T follicular helper cell (primary cell): Measurements from ENCODE around the gene DRGX.

Source experiments
- DNase-seq: peaks from one replicate; pipeline ENCODE4 v3.0.0-alpha.2; 2020; ENCODE audit warnings: low read depth

Gene DRGX

DNA sequence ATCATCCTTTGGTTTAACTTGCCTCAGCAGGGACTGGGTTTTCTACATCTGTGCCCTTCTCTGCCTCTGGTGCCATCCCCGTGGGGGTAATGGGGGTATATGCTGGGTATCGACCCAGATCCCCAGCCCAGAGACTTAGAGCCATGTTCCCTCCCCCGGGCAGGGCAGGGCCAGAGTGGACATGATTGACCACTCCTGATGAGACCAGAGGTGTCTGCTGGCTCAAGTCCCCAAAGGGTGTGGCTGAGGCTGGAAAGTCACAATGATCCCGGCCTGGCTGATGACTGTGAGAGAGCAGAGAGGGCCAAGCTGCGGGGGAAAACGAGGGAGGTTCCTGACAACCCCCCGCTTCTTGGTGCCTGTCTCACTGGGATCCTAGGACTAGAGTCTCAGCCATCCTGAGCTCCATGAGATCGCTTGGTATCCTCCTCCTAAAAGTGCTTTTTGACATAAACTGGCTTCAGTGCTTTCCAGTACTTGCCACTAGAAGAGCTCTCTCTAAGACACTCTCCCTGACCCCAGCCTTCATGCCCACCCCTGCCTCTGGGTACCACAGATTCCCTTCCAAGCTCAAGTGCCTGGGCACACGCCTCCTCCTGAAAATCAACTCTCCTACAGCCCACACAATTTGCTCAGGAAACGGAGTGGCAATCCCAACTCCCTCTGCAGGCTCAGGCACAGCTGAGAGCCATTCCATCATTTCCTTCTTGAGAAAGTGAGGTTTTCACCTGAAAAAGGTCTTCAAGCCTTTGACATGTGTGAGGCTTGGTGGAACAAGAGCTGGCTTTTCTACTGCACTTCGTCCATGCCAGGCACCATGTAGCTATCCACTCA is 33.9 kb downstream of the DRGX start:
- no peak for DNase-seq

DNA sequence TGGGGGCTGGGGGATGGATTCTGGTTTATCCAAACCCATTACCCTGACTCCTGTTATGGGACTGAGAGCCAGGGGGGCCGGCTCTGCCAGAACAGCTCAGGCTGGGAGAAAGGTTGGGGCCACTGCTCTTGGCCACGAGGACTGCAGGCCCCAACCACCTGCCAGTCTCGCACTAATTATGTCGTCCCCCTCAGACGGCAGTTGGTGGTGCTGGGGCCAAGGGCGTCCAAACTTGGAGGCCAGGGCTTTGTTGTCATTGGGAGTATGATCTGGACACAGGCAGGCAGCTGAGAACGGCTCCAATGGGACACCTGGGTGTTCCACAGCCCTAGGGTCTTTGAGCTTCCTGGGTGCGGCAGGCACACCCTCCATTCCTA is 34.7 kb downstream of the DRGX start:
- DNase-seq = no peak

DNA sequence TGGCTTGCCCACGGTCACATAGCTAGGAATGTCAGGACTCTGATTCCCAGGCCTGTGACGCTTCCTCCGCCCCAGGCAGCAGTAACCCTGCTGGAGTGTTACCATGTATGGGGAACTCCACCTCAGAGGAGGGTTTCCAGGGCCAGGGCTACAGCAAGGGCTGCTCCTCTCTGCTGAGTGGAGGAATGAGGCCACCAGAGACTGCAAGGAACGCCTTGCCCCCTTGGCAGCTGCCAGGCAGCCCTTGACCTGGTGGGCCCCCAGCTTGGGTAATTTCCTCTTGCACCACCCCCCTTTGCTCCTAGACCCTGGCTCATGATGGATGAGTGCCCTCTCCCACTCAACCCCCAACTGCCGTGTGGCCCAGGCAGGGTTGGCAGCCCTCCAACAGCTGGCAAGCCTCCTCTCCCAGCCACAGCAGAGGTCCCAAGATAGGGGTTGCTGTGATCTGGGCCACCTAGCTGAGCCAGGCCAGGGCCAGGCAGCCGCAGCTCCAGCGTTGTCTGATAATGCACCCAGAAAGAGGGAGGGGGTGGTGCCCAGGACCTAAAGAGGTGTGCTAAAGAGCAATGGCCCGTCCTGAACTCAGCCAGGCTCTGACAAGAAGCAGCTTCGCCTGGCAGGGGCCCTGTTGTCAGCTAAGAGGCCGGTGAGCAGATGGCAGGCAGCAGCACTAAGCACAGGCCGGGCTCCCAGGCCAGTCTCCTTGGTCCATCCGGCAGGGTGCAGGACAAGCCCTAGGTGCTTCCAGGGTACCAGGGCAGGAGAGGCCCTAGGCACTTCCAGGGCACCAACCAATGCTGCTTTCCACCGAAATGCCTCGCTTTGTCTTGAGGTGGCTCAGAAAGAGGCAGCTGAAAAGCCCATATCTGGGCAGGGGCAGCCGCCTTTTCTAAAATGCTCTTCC is 35.4 kb downstream of the DRGX start:
- no peak for DNase-seq

DNA sequence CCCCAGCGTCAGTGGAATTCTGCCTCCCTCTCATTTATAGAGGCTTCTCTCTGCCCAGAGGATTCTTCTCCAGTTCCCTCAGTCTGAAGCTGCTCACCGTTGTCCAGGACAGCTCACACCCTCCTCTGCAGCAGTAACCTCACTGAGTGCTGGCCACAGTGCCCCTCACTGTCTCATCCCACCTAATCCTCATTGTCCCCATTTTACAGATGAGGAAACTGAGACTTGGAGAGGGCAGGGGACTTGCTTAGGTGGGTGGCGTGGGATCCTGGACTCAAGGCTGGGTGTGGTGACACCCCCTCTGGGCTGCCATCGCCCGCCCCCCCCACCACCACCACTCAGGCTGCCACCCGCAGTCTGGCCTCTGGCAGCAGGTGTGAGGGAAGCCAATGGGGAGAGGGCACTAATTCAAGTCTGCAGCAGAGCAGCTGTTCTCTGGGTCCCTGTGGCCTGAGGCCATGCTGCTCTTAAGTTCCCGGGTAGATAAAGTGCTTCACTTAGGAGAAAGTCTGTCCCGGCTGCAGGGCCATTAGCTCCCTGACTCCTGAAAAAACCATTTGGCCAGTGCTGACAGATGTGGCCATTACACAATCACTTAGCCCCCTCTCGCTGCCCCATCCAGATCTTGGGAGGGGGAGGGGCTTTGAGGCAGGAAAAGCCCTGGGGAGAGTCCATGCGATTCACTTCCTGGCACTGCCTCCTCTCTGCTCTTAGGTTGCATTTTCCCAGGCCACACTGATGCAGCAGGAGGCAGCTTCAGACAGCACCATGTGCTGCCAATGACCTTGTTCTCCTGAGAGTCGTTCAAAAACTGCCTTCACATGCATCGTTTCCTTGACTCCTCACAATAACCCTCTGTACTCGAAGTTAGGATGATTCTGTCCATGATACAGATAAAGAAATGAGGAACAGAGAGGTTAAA is 36.3 kb downstream of the DRGX start:
- DNase-seq = no peak

DNA sequence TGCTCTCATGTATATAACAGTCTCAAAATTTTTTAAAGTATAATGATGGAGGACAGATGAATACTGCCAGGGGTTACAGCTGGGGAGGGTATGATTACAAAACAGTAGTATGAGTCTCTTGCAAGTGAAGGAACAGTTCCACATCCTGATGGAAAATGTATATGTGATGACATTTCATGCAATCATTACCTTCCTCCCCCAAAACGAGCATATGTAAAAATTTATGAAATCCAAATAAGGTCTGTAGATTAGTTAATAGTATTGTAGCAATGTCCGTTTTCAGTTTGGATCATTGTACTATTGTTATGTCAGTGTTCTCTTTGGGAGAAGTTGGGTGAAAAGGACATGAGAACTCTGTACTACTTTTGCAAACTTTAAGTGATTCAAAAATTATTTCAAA is 38.0 kb downstream of the DRGX start:
- DNase-seq = no peak

DNA sequence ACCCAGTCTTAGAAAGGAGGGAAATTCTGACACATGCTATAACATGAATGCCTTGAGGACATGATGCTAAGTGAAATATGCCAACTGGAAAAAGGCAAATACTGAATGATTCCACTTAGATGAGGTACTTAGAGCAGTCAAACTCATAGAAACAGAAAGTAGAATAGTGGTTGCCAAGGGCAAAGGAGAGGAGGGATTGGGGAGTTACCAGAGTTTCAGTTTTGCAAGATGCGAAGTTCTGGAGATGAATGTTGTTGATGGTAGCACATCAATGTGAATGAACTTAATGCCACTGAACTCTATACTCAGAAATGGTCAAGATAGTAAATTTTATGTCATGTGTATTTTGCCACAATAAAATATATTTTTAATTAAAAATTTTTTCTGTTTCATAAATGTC is 38.9 kb downstream of the DRGX start:
- DNase-seq = no peak

DNA sequence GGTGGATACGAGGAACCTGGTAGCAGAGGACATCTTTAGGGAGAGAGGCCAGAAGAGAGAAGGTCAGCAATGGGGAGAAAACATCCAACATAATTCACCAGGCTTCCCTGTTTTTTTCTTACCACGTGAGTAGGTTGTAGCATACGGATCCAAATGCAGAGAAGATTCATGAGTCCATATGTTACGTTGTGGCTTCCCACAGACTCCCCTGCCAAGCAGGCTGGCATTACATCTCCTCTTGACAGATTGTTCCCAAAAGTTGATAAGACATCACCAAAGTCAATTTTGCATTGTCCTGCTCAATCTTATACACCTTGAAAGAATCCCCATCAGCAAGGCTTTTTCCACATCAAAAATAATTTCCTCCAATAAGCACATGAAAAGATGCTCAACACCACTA is 39.7 kb downstream of the DRGX start:
- no peak for DNase-seq

DNA sequence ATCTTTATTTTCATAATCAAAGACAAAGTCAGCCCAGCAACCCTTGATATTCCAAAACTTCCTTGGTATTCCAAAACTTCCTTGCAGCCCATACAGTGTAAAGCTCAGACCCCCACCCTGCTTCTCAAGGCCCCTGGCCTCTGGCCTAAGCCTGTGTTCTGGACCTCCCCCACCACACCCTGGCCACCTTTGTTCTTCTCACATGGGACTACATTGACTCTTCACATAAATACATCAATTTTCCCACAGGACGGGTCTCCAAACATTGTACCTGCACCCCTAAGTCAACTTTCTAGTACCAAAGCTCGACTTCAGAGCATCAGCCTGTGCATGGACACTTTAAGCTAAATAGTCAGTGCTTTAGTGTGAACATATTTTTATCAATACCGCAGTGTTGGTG is 40.7 kb downstream of the DRGX start:
- DNase-seq = no peak

DNA sequence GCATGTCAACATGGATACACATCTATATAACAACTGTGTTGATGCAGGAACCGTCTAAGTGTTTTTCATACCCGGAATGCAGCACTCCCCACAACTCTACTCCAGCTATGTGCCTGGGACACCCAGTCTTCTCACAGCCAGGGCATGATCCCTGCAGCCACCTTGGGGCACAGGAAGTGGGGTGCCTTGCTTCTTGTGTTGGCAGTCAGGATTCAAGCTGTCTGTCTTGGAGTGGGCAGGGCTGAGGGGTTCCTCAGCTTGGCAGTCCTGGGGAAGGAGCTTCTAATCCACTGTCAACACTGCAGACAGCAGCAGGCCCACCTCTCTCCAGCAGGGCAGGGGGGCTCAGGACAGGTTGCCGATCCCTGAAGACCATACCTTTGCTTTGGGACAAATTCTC is 41.3 kb downstream of the DRGX start:
- DNase-seq = no peak

DNA sequence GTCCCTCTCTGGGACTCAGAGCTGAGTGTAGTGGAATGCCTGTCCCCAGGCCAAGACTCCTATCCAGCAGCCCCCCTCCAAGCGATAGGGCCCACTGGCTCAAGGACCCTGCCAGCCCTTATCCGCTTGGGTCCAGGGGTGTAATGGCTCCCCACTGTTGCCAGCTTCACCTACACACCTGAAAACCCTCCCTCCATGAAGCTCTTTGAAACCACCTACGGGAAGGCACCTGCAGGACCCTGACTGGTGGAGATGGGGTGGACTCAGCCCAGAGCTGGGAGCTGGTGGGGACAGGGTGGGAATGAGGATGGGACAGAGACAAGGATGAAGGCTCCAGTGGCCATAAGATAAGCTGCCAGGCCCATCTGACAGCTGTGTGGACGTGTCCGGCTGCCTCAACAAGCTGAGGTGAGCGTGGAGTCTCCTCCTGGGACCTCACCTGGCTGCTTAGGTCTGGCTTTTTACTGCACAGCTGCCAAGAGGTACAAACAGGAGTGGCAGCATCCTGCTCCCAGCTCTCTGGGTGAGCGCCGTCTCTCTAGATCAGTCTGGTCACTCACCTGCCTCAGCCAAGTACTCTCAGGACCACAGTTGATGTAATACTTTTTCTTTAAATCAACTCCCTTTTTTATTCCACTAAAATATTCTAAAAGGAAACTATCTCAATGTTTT is 41.9 kb downstream of the DRGX start:
- DNase-seq = no peak

DNA sequence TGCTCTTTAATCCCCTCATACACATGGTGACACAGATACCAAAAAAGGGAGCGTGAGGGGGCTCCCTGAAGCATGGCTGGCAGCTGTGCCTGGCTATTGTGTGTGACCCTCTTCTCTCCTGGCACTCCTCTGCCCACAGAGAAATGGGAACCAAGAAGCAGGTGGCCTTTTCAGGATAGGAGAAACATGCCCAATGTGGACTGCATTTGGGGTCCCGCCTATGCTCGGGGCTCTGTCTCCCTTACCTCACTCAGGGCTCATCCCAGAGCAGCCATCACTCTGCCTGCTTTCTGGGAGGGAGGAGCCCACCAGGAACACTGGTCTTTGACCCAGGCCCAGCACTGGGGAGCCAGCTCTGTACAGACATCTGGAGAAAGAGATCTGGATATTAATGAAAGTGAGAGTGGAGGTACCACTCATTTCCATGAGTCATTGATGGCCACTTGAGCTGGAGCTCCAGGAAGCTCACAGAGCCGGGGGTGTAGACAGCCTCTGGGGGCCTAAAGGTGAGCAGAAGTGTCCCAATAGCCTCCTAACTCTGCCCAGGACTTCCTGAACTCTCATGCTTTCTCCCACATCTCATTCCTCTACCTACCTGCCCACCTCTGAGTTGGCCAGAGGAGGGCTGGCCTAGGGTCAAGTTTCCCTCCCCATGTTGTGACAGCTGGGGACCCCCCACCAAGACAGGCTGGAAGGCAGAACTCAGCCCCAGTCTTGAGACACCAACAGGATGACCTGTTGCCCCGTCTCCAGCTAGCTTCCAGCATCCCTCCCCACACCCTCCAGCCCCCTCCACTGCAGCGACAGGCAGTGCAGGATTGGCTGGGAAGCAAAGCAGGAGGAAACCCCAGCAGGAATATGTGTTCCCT is 42.6 kb downstream of the DRGX start:
- no peak for DNase-seq

DNA sequence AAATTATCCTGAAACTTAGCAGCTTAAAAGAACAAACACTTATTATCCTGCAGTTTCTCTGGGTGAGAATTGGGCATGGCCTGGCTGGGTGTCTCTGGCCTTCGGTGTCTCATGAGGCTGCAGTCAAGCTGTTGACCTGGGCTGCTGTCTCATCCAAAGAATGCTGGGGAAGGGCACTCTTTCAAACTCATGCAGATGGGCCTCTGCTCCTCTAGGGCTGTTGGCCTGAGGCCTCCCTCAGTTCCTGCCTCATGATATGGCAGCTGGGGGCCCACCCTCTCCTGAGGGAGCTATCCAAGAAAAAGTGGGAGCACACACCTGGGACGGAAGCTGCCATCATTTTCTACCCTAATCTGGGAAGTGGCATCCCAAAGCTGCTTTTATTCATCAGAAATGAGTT is 43.6 kb downstream of the DRGX start:
- DNase-seq = no peak

DNA sequence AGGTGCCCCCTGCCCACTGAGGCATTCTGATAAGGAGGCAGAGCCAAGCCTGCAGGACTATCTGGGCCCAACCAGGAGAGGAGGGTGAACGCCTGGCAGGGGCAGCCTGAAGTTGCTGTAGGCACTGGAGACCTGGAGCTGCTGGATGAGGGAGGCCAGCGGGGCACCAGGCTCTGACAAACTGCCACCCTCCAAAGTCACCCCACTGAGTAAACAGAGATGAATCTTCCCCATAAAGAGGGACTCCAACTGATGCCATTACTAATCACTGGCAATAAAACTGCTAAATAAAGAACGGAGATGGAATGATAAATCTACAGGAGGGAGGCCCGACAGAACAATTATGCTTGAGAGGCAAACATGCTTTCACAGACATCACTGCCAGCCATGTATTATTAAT is 44.2 kb downstream of the DRGX start:
- no peak for DNase-seq

DNA sequence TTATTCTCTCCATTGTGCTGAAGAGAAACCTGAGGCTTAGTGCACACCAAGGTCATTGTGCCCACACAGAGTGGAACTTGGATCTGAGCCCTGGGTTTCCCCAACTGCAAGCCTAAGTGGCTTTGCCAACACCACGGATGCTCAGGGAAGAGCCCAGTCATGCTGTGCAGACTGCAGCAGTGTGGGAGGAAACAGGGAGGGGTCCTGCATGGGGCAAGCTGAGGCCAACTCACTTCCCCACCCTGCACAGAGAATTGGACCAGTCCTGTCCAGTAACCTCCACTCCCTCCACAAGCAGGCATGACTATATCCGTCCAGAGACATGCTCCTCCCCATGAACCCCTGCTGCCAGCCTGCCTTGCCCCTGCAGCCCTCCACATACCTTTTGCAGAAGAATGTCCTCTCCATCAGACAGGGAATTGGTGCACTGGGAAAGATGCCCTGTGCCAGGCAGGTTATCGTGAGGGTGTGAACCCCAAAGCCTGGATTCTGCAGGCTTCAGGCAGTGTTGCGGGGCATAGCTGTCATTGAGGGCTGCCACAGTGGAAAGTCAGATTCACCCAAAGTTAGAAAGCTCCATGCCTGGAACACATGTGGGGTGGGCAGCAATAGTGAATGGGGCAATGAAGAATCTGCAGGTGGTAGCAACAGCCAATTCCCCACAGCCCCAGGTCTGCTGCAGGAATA is 44.9 kb downstream of the DRGX start:
- no peak for DNase-seq

DNA sequence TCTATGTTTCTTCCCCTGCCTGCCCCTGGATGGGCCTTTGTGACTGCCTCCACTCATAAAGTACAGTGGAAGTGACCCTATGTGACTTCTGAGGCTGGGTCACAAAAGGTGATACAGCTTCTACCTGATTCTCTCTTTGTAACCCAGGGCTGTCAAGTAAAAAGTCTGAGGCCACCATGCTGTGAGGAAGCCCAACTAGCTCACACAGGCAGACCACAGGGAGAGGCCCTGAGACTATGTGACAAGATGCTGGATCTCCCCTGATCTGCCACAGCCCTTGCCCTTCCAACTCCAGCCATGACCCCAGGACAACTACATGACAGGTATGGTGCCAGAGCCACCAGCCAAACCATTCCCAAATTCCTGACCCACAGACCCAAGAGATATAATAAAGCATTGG is 45.8 kb downstream of the DRGX start:
- DNase-seq = no peak

DNA sequence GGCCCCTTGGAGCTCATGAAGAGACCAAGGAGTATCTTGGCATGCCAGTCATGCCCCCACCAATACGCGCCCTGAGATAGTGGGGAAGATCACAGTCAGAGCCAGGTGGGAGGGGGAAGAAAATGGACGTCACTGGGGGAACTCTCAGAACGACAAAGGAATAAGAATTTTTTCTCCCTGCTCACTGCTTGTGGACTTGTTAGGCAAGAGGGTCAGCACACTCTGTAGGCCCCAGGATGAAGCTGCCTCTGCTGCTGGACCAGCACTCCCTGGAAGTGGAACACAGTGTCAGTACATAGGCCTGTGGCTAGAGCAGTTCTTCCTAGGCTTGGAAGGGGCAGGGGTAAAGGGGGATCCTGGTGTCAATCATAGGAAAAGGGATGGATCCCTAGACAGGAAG is 46.5 kb downstream of the DRGX start:
- DNase-seq = no peak

DNA sequence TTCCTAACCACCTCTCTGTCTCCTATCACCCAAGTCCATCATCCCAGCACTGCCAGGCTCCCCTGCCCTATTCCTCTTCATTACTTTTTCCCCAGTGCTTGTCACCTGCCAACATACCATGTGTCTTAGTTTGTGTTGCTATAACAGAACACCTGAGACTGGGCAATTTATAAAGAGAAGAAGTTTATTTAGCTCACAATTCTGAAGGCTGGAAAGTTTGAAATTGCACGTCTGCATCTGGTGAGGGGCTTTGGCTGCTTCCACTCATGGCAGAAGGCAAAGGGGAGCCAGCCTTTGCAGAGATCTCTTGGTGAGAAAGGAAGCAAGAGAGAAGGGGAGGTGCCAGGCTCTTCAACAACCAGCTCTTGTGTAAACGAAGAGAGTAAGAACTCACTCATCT is 47.3 kb downstream of the DRGX start:
- no peak for DNase-seq

DNA sequence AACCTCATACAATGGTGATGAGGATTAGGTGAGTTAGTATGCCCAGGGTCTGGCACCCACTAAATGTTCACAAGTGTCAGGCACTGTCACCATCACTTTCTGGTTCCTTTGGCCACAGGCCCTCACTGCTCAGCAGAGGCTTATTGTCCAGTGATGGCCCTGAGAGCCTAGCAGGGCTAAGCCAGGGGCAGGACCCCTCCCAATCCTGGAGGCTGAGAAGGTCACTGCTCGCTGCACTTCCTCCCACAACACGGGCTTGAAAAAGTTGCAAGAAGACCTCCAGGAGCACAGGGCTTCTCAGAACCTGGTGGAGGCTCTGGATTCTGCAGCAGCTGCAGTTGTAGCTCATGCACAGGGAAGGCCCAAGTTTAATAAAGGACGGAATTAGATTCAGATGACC is 48.1 kb downstream of the DRGX start:
- DNase-seq = no peak

DNA sequence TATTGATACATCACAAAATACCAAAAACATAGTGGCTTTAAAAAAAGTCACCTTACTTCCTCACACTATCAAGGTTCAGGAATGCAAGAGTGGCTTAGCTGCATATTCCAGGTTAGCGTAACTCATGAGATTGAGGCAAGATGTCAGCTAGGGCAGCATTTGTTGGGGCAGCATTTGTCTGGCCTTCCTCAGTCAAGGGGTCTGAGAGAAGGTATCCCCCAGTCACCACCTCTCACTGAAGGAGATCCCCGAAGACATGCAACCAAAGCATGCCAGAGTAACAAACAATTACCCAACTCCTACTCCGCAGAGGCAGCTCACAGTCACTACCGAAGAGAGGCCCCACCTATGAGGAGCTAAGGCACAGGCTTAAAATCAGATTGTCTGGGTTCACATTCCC is 48.5 kb downstream of the DRGX start:
- no peak for DNase-seq

DNA sequence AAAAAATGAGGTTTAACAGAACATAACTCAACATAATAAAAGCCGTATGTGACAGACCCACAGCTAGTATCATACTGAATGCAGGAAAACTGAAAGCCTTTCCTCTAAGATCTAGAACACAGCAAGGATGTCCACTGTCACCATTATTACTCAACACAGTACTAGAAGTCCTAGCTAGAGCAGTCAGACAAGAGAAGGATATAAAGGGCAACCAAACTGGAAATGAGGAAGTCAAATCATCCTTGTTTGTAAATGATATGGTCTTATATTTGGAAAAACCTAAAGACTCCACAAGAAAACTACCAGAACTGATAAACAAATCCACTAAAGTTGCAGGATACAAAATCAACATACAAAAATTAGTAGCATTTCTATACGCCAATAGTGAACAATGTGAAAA is 51.0 kb downstream of the DRGX start:
- no peak for DNase-seq
